22Rv1 (cell line): Measurements from ENCODE around the gene CAD.

Source experiments
- H3K27ac ChIP-seq: fragments of 450-650 bp; 2 replicates; pipeline ENCODE4 v1.5.1; 2017
- CTCF ChIP-seq: fragments of 450-650 bp; IDR thresholded peaks from 2 replicates; pipeline ENCODE4 v1.5.1; 2017; ENCODE audit warnings: mild to moderate bottlenecking
- ZFX ChIP-seq: fragments of 450-650 bp; IDR thresholded peaks from 2 replicates; pipeline ENCODE4 v1.6.1; 2017; ENCODE audit warnings: antibody characterized with exemption, borderline replicate concordance

Gene CAD

DNA sequence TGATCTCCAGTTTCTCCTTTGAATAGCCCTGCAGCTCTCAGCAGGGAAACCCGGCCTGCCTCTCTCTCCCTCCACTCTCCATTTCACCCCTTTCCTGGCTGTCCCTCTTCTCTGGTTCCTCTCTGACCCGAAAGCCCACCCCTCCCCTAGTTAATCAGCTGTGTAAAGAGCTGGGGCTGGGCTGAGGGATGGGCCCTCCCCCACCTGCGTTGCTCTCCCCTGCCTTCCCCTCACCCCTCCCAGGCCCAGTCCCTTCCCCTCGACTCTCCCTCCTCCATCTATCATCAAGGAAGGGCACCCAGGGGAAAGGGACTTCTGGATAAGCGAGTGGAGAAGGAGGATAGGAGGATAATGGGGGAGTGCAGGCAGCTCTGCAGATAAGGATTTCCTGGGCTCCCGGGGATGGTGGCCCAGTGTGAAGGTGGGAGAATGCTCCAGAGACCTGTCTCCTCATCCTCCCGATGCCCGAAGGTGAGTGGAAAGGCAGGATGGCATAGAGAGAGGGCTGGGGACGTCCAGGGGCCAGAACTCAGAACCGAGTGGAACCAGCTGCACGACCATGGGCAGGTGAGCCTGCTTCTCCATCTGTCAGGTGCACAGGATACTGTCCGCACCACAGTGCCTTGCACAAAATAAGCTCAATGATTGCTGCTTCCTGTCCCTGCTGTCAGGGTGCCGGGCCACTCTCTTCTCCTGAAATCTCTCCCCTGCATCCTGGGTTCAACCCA, 33.6 kb downstream of the CAD start:
- no peak for TF ChIP-seq ZFX
- TF ChIP-seq CTCF, result no peak
- no peak overlapping the region for H3K27ac ChIP-seq

GRCh38 chr2:27251766-27252165, 34.6 kb downstream of the CAD start:
- TF ChIP-seq CTCF, result no peak
- TF ChIP-seq ZFX, result no peak
- H3K27ac ChIP-seq, result no peak overlapping the region

DNA sequence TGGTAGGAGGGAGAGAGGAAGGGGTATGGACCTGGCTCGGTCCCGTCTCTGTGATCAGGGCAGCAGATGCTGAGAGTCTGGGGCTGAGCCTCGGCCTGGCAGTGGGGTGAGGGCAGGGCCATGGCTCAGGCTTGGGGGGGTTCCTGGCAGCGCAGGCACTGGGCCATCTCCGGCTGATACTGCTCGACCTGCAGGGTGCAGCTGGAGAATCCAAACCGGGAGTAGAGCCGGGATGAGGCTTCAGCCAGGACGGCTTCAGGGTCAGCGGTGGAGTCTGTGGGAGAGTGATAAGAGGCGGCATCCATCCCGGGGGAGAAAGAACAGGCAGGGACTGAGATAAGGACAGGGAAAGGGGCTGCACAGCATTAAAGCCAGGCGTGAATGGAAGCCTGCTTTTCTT, 38.0 kb downstream of the CAD start:
- no peak overlapping the region for H3K27ac ChIP-seq
- TF ChIP-seq CTCF (no peak), ZFX (no peak)

DNA sequence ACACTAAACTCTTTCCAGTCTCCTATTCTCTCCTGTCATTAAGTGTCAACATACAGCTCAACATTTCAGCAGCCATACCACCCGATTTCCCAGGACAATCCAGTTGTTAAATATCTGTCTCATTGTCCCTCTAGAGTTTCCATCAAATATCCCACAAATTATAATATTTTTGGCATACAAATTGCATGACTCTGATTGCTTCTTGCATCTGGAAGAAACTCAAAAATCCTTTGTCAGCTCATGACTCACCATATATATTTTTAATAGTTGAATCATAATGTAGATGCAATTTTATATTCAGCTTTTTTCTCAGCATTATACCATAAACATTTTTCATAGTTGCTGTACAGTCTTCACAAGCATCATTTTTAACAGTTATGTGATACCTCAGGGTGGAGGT, 38.5 kb downstream of the CAD start:
- TF ChIP-seq ZFX (no peak), CTCF (no peak)
- no peak overlapping the region for H3K27ac ChIP-seq

- TF ChIP-seq ZFX (no peak), CTCF (no peak)
- no peak overlapping the region for H3K27ac ChIP-seq
Measured at GRCh38 chr2:27256855-27257454, 39.8 kb downstream of the CAD start.

- TF ChIP-seq ZFX, result no peak
- no peak for TF ChIP-seq CTCF
Measured at GRCh38 chr2:27258051-27258450, 40.9 kb downstream of the CAD start.

DNA sequence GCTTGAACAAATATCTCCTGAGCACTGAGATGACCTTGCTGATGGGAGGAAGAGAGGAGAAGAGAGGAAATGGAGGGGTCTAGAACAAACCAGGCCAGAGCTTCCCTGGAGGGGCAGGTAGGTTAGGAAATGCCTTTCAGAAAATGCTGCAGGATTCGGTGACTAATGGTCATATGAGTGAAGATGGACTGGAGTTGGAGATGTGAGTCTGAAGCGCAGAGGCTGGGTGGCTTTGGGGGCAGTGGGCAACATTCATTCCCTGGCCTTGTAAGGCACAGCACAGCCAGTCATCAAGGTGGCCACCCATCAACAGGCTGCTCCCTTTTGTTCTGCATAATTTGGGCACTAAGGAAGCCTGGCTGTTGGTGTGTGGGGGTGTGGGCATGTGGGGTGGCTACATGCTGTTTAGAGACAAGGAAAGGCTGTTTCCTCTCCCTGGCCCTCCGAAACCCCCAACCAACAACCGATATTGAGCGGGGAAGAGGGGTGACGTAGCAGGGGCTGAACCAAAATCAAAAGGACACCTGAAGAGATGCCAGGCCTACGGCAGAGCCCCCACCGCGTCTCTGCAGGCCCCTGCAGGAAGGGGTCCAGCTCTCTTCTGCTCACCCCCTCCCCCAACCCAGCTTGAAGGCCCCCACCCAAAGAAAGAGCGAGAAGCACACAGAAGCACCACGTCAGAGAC, 44.2 kb downstream of the CAD start:
- no peak overlapping the region for H3K27ac ChIP-seq
- TF ChIP-seq CTCF (no peak), ZFX (no peak)

More at GRCh38 chr2:27258051-27258450, 40.9 kb downstream of the CAD start:
- H3K27ac ChIP-seq, result no peak overlapping the region
